ENCODE data around the gene FAM117A.

The FAM117A gene, protein sequence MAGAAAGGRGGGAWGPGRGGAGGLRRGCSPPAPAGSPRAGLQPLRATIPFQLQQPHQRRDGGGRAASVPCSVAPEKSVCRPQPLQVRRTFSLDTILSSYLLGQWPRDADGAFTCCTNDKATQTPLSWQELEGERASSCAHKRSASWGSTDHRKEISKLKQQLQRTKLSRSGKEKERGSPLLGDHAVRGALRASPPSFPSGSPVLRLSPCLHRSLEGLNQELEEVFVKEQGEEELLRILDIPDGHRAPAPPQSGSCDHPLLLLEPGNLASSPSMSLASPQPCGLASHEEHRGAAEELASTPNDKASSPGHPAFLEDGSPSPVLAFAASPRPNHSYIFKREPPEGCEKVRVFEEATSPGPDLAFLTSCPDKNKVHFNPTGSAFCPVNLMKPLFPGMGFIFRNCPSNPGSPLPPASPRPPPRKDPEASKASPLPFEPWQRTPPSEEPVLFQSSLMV

DNA sequence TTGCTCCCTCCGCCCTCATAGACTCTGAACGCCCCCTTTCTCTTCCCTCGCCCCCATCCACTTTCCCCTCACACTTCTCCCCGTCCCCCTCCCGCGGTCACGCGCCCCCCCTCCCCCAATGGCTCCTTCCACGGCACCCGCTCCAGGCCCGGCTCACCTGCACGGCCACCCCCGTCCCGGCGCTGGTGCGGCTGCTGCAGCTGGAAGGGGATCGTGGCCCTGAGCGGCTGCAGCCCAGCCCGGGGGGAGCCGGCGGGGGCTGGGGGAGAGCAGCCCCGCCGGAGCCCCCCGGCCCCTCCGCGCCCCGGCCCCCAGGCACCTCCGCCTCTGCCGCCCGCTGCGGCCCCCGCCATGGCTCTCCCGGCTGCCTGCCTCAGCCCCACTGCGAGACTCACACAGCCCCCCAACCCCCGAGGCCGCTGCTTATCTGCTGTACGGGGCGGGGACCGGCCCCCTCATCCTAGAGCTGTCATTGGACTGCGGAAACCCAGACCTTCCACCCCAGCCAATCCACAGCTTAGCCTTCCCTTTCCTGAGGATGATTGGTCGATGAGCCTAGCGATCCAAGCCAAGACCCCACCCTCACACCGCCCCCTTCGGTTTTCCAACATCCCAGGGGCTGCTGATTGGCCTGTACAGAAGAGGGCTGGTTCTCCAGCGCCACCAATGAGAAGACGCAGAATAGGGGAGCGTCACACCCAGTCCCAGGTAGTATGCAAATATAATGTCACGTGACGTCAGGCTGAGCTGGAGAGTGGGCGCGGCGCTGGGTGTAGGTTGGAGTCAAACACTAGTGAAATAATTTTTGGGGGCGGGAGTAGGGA is at the start of gene FAM117A:
FAM117A (minus strand) TSS at position 397 of the 824 bp plus-strand sequence; CDS start at position 353, 44 bp downstream.
- peak; percentile 93 for DNase-seq (ENCODE audit: low read depth, low spot score)

DNA sequence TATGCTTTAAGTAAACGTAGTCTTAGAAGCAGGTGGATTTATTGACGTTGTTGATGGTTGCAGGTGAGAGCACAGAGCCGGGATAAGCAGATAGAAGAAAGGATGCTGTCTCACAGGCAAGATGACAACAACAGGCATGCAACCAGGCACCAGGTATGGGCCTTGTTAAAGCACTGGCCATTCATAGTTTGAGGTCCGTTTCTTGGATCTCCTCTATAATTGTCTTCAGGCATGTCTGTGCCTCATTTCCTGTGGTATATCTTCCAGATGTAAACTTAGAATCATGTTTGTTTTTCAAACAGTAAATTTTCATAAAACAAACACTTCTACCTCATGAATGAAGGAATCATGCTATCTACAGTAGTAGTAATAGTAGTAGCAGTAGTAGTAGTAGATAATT is 45.1 kb upstream of the FAM117A start:
- DNase-seq (ENCODE audit: low read depth, low spot score) = no peak

DNA sequence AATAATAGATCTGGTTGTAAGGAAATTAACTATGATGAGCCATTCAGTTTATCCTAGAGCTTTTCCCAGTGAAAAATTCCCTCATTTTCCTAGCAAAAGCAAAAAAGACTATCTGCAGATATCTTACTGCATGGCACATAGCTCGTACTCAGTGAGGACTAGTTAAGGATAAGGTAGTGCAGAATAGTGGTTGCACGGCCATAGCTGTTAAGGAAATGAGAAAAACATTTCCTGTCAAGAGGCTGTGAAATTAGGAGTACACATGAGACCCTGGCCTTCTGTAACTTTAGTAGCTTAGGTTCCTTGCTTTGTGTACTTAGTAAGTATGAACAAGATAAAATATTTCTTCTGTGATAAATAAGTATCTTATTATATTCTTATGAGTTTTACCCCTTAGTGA is 34.8 kb upstream of the FAM117A start:
- no peak for DNase-seq (ENCODE audit: low read depth, low spot score)

DNA sequence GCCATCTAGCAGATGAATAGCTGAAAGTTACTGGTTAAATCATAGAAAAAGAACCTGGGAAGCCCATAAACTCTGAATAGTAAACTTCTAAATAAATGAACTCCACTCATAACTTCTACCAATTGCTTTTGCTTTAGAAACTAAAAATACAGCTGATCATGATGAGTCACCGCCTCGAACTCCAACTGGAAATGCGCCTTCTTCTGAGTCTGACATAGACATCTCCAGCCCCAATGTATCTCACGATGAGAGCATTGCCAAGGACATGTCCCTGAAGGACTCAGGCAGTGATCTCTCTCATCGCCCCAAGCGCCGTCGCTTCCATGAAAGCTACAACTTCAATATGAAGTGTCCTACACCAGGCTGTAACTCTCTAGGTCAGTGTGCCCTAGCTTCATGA is 34.3 kb upstream of the FAM117A start:
- DNase-seq (ENCODE audit: low read depth, low spot score) = no peak

DNA sequence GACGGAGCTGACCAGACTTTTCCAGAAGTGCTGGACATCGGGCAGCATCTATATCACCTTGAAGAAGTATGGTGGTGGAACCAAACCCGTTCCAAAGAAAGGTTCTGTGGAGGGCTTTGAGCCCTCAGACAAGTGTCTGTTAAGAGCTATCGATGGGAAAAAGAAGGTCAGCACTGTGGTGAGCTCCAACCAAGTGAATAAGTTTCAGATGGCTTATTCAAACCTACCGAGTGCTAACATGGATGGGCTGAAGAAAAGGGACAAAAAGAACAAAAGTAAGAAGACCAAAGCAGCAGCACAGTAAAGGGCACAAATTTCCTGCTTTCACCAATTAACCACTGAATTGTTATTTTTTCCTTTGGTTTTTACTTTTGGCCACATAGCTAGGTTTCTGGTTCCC is 31.4 kb upstream of the FAM117A start:
- no peak for DNase-seq (ENCODE audit: low read depth, low spot score)

DNA sequence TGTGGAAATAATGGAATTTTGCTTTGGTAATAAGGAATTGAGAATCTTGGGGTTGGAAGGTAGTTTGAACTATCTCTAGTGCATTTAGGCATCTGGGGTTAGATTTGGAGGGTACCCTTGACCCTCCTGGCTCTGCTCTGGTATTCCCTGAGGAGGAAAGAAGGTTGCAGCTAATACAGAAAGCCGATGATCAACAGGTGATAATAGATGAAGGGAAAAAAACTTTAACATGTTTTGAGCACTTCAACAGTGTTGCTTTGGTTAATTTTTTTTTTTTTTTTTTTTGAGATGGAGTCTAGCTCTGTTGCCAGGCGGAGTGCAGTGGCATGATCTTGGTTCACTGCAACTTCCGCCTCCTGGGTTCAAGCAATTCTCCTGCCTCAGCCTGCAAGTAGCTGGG is 29.4 kb upstream of the FAM117A start:
- no peak for DNase-seq (ENCODE audit: low read depth, low spot score)

DNA sequence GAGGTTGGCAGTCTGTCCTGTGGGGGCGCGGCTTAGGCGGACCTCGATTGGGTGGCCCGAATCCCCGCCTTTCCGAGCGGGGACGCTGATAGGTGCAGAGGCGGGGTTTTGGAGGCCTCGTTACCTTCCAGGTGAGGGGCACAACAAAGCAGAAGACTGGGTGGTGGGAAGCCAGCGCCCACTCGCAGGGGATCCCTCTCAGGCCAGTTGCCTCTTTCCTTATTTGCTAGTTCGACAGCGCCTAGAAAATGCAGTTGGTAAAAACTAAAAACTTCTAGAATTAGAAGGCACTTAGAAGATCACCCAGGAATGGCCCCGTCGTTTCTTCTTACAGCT is 25.3 kb upstream of the FAM117A start:
- no peak for DNase-seq (ENCODE audit: low read depth, low spot score)

DNA sequence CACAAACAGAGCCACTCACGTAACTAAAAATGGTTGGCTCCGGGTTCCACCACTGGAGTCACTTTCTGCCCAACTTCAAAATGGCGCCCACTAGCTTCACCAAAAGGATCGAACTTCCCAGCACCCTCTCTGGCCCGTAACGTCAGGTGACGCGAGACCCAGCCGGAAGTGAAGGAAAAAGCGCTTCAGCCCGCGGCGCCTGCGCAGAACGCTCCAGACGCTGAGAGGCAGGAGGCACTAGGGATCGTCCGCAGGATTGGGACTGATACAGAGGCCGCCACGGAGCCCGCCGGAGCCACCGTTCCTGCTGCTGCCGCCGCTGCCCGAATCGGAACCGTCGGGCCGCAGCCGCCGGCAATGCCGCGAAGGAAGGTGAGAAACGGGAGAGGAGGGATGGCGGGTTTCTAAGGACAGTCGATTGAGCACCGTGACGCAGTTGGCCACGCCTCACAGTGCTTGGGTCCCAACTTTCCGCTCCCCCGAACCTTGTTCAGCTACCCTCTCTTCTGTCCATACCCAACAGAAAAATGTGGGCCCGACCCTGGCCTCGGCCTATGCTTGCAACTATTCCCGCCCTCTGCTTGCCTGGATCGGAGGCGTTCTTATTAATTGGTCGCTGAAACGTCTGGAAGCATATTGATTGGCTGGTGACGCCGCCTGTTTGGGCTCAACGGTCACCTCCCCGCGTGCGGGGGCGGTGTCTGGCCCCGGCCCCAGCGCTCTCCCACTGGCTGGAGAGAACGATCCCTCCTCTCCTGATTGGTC is 24.7 kb upstream of the FAM117A start, which contains the start of gene KAT7:
KAT7 (plus strand) TSS at position 204 of the 765 bp plus-strand sequence; CDS start at position 358, 154 bp downstream.
- DNase-seq (ENCODE audit: low read depth, low spot score) = peak; percentile 98

DNA sequence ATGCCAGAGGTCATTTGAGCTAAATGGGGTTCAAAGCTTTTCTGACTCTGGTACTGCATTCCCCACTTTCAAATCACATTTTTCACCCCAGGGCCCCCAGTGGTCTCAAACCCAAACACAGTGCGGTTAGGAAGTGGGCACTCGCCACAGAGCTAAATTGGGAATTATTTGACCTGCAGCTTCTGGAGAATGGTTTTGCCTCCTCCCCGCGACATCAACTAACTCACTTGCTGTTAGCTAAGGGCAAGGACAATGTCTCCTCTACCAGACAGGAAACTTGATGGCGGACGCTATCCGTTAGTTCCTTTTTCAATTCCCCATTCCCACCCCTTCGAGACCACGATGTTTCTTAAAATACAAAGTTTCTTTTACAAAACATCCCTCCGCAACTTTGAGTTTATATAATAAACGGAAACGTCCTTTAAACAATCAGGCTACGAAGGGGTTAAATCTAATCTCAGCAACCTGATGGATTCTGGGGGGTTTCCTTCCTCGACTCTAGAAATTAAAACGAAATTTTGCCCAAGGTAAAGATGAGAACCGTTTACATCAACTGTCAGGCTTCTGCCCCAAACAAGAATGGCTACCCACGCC is 24.1 kb upstream of the FAM117A start:
- no peak for DNase-seq (ENCODE audit: low read depth, low spot score)

DNA sequence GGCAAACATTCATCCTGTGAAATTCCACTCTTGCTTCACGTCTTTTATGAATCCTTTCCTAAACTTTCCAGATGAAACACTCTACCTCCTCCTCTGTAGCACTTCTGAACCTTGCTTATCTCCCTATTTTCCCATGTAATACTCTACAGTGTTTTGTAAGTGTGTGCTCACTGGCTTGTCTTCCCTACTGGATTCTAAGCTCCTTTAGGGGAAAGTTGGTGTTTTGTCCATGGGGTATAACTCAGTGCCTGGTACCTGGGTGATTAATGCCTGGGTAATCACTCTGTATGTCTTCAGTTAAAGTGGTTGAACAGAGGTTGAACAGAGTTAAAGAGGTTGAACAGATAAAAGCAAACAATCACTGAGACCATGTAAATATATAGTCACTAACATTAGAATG is 20.7 kb upstream of the FAM117A start:
- no peak for DNase-seq (ENCODE audit: low read depth, low spot score)

DNA sequence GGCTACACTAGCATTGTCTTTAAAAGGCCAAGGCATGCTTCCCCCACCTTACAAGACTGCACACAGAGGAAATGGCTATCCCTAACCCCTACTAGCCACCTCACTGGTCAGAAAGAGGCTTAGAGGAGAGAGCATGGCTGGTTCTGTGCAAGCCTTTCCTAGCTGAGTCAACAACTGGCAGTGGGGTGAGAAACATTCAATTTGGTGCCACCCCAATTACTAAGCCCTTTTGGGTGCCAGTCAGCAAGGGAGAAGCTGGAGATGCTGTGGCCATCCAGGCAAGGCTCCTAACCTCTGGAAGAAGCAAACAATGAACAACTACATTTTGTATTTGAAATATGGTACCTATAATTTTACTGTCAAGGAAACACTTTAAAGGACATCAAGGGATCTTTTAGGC is 19.9 kb upstream of the FAM117A start:
- DNase-seq (ENCODE audit: low read depth, low spot score) = no peak

DNA sequence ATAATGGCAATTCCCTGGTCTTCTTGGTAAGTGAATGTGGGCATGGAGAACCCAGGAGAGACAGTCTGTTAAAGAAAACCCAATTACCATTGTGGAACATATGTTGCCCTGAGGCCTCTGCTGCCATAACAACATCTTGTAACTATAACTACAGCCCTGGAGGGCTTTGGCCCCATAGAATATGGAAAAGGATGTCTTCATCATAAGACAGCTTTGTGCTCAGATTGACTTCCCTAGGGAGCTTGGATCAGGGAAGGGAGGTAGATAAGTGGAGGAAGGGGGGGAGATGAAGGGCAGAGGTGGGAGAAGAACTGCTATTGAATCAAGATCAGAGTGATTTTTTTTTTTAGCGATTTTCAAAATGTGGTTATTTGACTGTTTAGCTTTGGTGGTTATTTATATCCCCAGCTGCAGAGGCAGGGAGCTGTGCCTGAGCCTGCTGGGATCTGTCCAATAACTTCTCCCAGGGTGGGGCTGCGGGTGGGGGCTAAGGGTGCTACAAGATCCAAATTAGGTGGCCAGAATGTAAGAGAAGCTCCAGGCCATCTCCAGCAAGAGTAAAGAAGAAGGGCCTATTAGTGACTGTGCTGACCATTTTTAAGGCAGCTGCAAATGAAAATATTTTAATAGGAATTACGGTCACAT is 19.3 kb upstream of the FAM117A start:
- DNase-seq (ENCODE audit: low read depth, low spot score) = no peak

DNA sequence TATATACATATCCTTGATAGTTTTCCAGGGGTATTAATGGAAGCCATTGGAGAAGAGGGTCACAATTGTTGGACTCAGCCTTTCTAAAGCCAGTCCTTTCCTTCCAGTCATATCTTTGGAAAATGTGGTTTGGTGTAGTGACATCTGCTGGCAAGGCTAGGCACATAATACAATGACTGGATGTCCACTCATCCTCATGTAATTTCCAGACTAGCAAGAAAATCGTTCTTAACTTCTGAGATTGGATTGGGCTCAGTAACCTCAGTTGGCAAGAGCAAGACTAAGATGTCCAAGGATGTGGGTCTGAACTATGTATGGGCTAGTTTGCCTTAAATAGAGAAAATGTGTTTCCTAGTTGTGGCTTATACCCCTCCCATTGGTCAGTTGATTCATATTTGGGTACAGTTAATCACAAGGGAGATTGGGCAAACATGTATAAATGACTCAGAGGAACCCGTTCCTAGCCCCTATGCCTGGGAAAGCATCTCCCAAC is 15.9 kb upstream of the FAM117A start:
- no peak for DNase-seq (ENCODE audit: low read depth, low spot score)

DNA sequence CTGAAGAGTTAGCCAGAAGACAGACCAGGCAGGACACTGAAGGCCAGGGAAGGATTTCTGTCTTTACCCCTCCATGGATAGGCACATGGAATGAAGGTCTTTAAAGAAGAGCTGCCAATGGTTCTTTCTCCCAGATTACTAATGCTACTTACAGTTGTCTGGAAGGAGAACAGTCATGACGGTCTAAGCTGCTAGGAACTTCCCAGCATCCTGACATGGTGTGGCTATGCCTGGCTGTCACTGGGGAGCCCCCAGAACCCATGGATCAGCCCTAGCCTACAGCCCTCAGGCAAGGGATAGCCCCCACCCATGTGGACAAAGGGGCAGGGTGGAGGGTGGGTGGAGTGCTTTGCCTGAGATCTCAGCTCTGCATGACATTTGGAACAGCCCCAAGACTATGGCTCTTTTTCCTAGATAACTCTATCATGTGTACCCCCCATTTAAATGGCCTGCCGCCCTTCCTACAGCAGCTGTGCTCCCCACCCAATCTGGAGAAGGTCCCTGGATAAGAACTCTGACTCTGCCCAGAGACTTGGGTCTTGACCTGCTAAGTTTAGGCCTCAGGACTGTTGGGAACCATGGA is 15.3 kb upstream of the FAM117A start:
- no peak for DNase-seq (ENCODE audit: low read depth, low spot score)

DNA sequence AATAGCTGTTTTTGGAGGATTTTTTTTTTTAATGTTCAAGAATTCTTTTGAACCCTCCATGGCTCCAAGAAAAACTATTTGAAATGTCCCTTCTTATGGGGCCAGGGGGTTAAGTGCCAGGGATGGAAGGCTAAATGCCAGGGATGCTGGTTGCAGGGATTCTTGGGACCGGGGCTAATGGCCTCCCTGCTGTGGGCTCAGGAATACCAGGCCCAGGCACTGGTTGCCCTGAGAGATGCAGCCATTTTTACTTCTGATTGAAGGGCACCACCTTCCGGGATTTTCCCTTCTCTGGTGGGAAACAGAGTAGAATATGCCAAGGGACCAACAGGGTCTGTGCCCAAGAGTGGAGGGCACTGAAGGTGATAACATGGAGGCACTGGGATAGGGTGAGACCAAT is 13.6 kb upstream of the FAM117A start:
- no peak for DNase-seq (ENCODE audit: low read depth, low spot score)

DNA sequence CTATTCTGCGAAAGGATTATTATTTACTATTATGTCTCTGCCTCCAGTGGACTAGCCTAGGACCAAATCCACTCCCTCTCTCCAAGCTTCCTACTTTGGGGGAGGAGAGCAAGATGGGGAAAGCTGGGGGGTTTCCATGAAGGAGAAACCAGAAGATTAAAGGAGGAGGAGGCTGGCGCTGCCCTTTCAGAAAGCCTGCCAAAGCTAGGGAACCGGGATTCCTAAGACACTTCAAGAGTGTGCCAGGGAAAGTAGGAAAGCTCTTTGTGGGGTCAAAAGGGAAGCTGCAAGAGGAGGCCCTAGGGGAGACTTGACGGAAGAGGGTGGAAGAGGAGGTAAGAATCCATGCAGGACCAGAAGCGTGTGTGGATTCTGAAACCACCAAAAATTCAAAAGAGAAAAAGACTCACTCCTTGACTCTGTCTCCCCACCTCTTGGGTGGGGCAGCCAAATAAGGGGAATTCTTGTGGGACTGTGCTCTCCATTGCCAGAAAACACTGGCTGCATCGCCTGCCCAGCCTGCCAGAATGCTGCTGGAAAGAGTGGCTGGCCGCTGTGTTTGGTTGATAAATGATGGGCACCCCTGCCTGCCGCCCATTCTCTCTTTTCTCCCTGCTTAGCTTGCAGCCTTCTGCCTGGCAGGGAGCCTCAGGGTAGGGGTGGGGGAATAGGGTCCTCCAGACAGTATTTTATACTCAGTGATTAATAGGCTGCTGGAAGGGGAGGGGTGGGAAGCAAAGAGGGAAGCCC is 12.8 kb upstream of the FAM117A start:
- no peak for DNase-seq (ENCODE audit: low read depth, low spot score)

DNA sequence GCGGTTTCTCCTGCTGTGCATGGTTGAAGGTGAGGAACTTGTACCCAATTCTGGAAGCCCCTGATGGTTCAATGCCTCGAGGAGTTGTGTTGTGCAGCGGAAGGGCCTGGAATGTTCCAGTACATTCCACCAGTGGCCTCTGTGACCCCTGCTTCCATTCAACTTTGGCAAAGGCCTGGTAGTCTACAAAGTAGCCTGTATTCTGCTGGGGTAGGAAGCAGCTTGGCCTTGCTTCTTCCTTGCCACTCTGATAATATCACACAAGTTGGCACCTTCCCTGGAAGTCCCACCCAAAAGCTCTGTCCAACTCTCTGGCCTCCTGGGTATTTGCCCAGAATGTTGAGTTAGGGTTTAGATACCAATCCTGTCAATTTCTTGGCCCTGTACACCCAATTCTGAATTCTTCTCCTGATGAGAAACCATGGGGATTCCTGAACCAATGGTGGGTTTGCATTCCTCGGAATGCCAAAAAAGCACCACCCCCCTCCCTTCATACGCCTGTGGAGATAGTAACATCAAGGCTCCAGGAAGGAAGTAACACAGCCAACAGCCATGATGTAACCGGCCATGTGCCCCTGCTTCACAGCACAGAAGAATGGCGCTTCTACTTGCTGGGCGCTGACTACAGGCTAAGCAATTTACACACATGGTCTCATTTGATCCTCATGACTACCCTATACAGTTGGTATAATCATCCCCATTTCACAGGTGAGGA is 11.8 kb upstream of the FAM117A start:
- no peak for DNase-seq (ENCODE audit: low read depth, low spot score)

DNA sequence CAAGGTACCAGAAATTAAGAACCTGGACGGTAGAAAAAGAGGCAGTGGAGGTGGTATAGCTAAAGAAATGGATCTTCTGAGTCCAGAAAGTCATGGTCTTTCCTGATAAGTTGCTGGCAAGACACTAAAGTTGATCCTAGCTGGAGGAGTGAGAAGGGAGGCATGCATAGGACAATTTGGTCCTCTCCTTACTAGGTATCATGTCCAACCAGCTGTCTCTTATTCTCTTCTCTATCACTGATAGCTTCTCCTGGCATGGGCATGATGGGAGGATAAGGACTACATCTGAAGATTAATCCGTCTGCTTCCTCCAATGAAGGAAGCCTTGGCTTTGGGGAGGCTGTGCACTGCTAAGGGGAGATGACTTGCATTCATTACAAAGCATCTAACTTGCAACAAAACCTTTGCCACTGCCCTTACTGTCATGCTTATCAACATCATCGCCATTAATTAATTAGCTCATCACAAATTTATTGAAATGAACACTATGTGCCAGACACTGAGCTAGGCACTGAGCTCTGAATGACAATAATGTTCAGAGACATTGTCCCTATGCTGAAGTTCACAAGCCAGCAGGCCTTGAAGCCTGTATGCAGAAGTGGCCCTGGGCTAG is 3.1 kb upstream of the FAM117A start:
- no peak for DNase-seq (ENCODE audit: low read depth, low spot score)
